Endothelial cell of umbilical vein (primary cell): ENCODE results near the gene KIAA1755. TPM values are rescaled to one million over a fixed set of nuclear protein-coding genes. Genes with fewer than 3 reads are reported as not detected.

Experiments used
- BruUV-seq: library from RNA; stranded (reverse); fragments of 400-500 nt; replicated peaks from 2 replicates; lab custom pipeline; 2021; lab: Mats Ljungman, UMichigan
- CTCF ChIA-PET: fragments of 300-600, 350-600 bp; sonication (Branson Sonifier 250); formaldehyde crosslinking; loops from one replicate; lab custom pipeline; 2021; ENCODE audit warnings: antibody characterized with exemption, inconsistent platforms; lab: Charles Lee
- POLR2A ChIA-PET: fragments of 300-600, 350-600 bp; sonication (Branson Sonifier 250); formaldehyde crosslinking; loops from one replicate; lab custom pipeline; 2021; ENCODE audit warnings: antibody characterized with exemption, inconsistent platforms; lab: Charles Lee
- DNase-seq: peaks from one replicate; pipeline ENCODE4 v3.0.0-alpha.2; 2011; ENCODE audit warnings: low read depth, low spot score
- FAIRE-seq: peaks from 2 replicates; lab custom pipeline; 2011; peaks lifted over from hg19 to GRCh38; lab: Jason Lieb, UNC
- H2AFZ ChIP-seq: 2 replicates; pipeline ENCODE4 v1.6.0; 2012; ENCODE audit warnings: low read depth, low read length, control low read depth, inconsistent platforms
- H3K27ac ChIP-seq: 2 replicates; pipeline ENCODE4 v1.5.1; 2011; ENCODE audit warnings: low read depth, mild to moderate bottlenecking, control low read depth, low read length, moderate library complexity; ENCODE audit not compliant: insufficient read depth
- H3K27me3 ChIP-seq, 2 experiments: 2 replicates each; pipeline versions ENCODE4 v1.6.0 to v1.6.1; 2011; ENCODE audit warnings: low read length in 2 of 2, mixed read lengths in 1 of 2; ENCODE audit not compliant: control insufficient read depth in 2 of 2, insufficient read depth in 2 of 2
- H3K36me3 ChIP-seq, 2 experiments: 2 replicates in 1 of 2; 3 replicates in 1 of 2; pipeline ENCODE4 v1.5.1; 2011; ENCODE audit warnings: low read length in 2 of 2, mild to moderate bottlenecking in 1 of 2, moderate library complexity in 1 of 2; ENCODE audit not compliant: control insufficient read depth in 2 of 2, insufficient read depth in 2 of 2; ENCODE audit errors: extremely low read depth in 1 of 2
- H3K4me1 ChIP-seq: 3 replicates; pipeline ENCODE4 v1.5.1; 2011; ENCODE audit warnings: mild to moderate bottlenecking, low read length; ENCODE audit not compliant: control insufficient read depth, insufficient read depth; ENCODE audit errors: extremely low read depth
- H3K4me2 ChIP-seq: 2 replicates; pipeline ENCODE4 v1.6.1; 2011; ENCODE audit warnings: low read length, control low read depth, mixed read lengths; ENCODE audit not compliant: insufficient read depth
- H3K4me3 ChIP-seq, 3 experiments: fragments of 200-600 bp in 1 of 3; sonication (generic), shearing (Covaris generic) in 1 of 3; replicated peaks in 1 of 3; 2 replicates each; pipeline ENCODE4 v1.5.1; 2011 to 2016; ENCODE audit warnings: control low read depth in 3 of 3, low read length in 3 of 3, mild to moderate bottlenecking in 2 of 3, inconsistent platforms in 1 of 3, low read depth in 1 of 3, moderate library complexity in 1 of 3; ENCODE audit not compliant: insufficient read depth in 1 of 3
- H3K79me2 ChIP-seq: 2 replicates; pipeline ENCODE4 v1.6.0; 2012; ENCODE audit warnings: low read length, inconsistent platforms; ENCODE audit not compliant: control insufficient read depth, insufficient read depth
- H3K9ac ChIP-seq: replicated peaks from 2 replicates; pipeline ENCODE3; 2011; ENCODE audit warnings: low read length, control low read depth; ENCODE audit not compliant: insufficient read depth; ENCODE audit errors: extremely low read depth
- H3K9me1 ChIP-seq: replicated peaks from 3 replicates; pipeline ENCODE4 v1.6.0; 2011; ENCODE audit warnings: mild to moderate bottlenecking, low read length; ENCODE audit not compliant: control insufficient read depth, insufficient read depth; ENCODE audit errors: extremely low read depth
- H3K9me3 ChIP-seq: replicated peaks from 2 replicates; pipeline ENCODE4 v1.5.1; 2012; ENCODE audit warnings: low read length, inconsistent platforms; ENCODE audit not compliant: control insufficient read depth, insufficient read depth
- H4K20me1 ChIP-seq: replicated peaks from 2 replicates; pipeline ENCODE3; 2011; ENCODE audit warnings: mild to moderate bottlenecking, low read length; ENCODE audit not compliant: control insufficient read depth, insufficient read depth; ENCODE audit errors: extremely low read depth
- CTCF ChIP-seq, 2 donors: IDR thresholded peaks; 1 replicate in 1 of 2; 2 replicates in 1 of 2; pipeline ENCODE4 v1.5.1; 2011; ENCODE audit warnings: low read length in 2 of 2, mild to moderate bottlenecking in 2 of 2, moderate library complexity in 2 of 2, control low read depth in 1 of 2, inconsistent platforms in 1 of 2, low read depth in 1 of 2; ENCODE audit not compliant: insufficient read depth in 1 of 2; ENCODE audit errors: extremely low read depth in 1 of 2
- EZH2 ChIP-seq: IDR thresholded peaks from 2 replicates; pipeline ENCODE4 v1.6.1; 2012; ENCODE audit warnings: borderline replicate concordance, low read depth, mild to moderate bottlenecking, moderate library complexity, low read length, inconsistent platforms; ENCODE audit not compliant: severe bottlenecking
- FOS ChIP-seq: IDR thresholded peaks from 2 replicates; pipeline ENCODE4 v1.6.1; 2011; ENCODE audit warnings: mild to moderate bottlenecking, low read length, moderate library complexity, borderline replicate concordance; ENCODE audit not compliant: insufficient read depth
- GATA2 ChIP-seq: IDR thresholded peaks from 2 replicates; pipeline ENCODE4 v1.7.0; 2011; ENCODE audit warnings: low read depth, mild to moderate bottlenecking, moderate library complexity, mixed read lengths, low read length; ENCODE audit not compliant: insufficient read length, insufficient read depth
- JUN ChIP-seq: IDR thresholded peaks from 2 replicates; pipeline ENCODE4 v1.6.1; 2011; ENCODE audit warnings: borderline replicate concordance, low read depth; ENCODE audit not compliant: insufficient read length, insufficient read depth
- MYC ChIP-seq: IDR thresholded peaks from one replicate; pipeline ENCODE4 v1.6.1; 2011; ENCODE audit warnings: mild to moderate bottlenecking, low read depth, low read length
- POLR2A ChIP-seq: IDR thresholded peaks from 2 replicates; pipeline ENCODE4 v1.6.1; 2012; ENCODE audit warnings: low read depth, mild to moderate bottlenecking, control low read depth, low read length
- POLR2AphosphoS5 ChIP-seq: IDR thresholded peaks from 2 replicates; pipeline ENCODE4 v1.6.1; 2012; ENCODE audit warnings: low read depth, mild to moderate bottlenecking, control low read depth, low read length, moderate library complexity; ENCODE audit not compliant: insufficient read depth
- dilution Hi-C: fragments of 300-500 bp; cut with MboI; formaldehyde crosslinking; loops from one replicate; pipeline ENCODE4 v1.15.0; 2019; ENCODE audit warnings: low sequenced_read_pairs; ENCODE audit not compliant: extremely low pct_ligation_motif_present
- intact Hi-C: fragments of 100-400 bp; cut with micrococcal nuclease; formaldehyde crosslinking; loops from one replicate; pipeline ENCODE4 v1.10.0; 2022
- polyA plus RNA-seq, 4 experiments: library from polyadenylated mRNA; depleted of rRNA in 3 of 4; stranded (reverse) in 3 of 4; unstranded in 1 of 4; fragments of >200 nt; gene quantifications; 2 replicates each; pipeline versions ENCODE4 v1.2.1 to v1.2.3, GENCODE V29; 2011 to 2012; ENCODE audit warnings: missing spikeins in 1 of 4
- total RNA-seq: library from RNA; stranded (reverse); gene quantifications from 2 replicates; pipeline ENCODE4 v1.2.3, GENCODE V29; 2021
- TF ChIP-seq, protein P1 (sequence below): IDR thresholded peaks from 2 replicates; pipeline ENCODE4 v1.6.1; 2011; ENCODE audit not compliant: insufficient read depth, insufficient read length

The KIAA1755 gene
- total and polyA plus RNA-seq, 2 donors (not counting 3 experiments of a cell fraction or from before 2014, with no cell fraction given), result 0.36 to 0.51 TPM

DNA sequence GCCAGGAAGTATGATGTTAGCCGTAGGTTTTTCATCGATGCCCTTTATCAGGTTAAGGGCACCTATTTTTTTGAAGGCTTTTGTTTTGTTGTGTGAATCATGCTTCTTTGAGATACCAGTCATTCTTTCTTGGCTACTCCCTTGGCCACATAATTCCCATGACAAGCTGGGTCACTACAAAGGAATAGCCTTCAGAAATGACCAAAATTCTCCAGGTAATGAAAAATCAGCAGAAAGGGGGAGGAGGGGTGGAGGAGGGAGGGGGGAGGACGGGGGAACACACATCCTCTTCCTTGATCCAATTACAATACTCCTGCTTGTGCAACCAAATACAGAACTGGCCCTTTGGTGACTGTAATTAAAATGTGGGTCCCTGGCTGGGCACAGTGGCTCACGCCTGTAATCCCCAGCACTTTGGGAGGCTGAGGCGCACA is 73.7 kb downstream of the KIAA1755 start:
- Histone ChIP-seq H3K27me3 (no peaks in the 10 kb centered on the region), H3K9me3 (no peaks in the 10 kb centered on the region), H3K27ac (no peak overlapping the region), H3K79me2 (no peaks in the 10 kb centered on the region), H4K20me1 (no peaks in the 10 kb centered on the region), H3K4me1 (peaks cover 17% of the 10 kb centered on the region), H3K9me1 (no peaks in the 10 kb centered on the region), H3K4me2 (peak overlapping the region; percentile 21), H2AFZ (no peak overlapping the region), H3K9ac (no peak overlapping the region), H3K4me3 (no peak overlapping the region), H3K36me3 (no peaks in the 10 kb centered on the region)
- peak; percentile 98 for FAIRE-seq
- dilution Hi-C loops (no loop called here), intact Hi-C loops (no loop called here)
- DNase-seq, result peak; percentile 51
- POLR2A ChIA-PET, result interaction anchor here (0.6 kb wide), 1 partner anchor 12 kb away, joined by 3 read pairs; no protein-coding TSS in a partner anchor
- CTCF ChIA-PET, result interaction anchor here (0.9 to 1.7 kb wide), 5 partner anchors 9 to 34 kb away, joined by 3 to 7 read pairs (median 5); no protein-coding TSS in a partner anchor
- TF ChIP-seq POLR2AphosphoS5, result peak; percentile 39
- TF ChIP-seq GATA2, result peak; percentile 93
- TF ChIP-seq JUN, result peak; percentile 38
- no peak for TF ChIP-seq EZH2
- TF ChIP-seq, protein P1, sequence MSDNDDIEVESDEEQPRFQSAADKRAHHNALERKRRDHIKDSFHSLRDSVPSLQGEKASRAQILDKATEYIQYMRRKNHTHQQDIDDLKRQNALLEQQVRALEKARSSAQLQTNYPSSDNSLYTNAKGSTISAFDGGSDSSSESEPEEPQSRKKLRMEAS, result no peak
- TF ChIP-seq POLR2A, result no peak
- TF ChIP-seq MYC, result no peak
- TF ChIP-seq FOS, result peak; percentile 83
- no peak for TF ChIP-seq CTCF (IDR thresholded peaks at IDR 0.05; ENCODE audit: extremely low read depth in 1 of 2, insufficient read depth in 1 of 2, low read depth in 1 of 2, low read length in 2 of 2)
- BruUV-seq, result no TSS peak
